ENCODE results near the gene NXPE3. TPM values are rescaled to one million over a fixed set of nuclear protein-coding genes. Genes with fewer than 3 reads are reported as not detected.

The NXPE3 gene
- total RNA-seq, 1 donor from 2014 or later = 17.1 TPM

DNA sequence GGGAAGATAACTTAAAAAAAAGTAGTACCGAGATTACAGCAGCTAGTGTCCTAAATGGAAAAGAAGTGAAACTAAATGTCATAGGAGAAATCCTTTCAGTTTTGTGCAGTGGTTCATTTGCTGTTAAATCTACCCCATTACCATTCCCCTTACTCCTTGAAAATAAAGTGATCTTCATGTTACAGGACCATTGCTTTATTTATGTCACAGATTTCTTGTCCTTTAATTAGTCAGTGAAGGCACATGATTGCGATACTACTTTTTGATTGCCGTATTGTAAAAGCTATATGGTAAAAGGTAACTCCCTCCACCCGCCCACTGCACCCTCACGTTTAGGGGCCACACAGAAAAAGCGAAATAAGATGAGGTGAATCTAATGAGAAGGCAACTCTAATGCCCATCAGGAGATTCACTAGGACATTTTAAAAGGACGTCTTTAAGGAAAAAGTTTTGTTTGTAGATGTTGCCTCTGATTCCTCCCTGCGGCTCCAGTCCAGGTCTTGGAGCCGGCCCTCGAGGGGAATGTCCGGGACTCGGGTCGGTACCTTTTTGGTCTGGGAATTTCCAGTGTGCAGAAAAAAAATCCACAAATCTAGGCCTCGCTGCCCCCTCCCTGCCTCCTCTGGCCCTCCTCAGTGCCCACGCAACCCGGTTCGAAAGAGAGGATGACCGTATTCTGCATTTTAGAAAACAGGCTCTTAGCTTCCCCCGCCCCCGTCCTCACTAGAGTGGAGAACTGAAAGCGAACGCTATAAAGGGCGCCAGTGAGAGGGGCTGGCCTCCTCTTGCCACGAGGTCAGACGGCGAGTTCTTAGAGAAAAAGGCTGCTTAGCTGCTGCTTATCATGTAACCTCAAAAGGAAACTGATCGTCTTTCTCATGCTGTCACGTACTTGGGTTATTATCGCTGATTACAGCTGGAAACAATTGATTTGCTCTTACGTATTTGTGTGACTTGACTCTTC is 48.5 kb downstream of the NXPE3 start:
- FAIRE-seq (no peak), DNase-seq (ENCODE audit: low spot score in 2 of 2) (no peak)

GRCh38 chr3:101828276-101828675 is 49.3 kb downstream of the NXPE3 start:
- FAIRE-seq = no peak

GRCh38 chr3:101828691-101829436 is 49.9 kb downstream of the NXPE3 start:
- no peak for FAIRE-seq
- DNase-seq (ENCODE audit: low spot score in 2 of 2) = no peak

More at GRCh38 chr3:101828276-101828675, 49.3 kb downstream of the NXPE3 start:
- DNase-seq (ENCODE audit: low spot score in 2 of 2) = no peak

GRCh38 chr3:101829437-101829830 is 50.4 kb downstream of the NXPE3 start:
- DNase-seq (ENCODE audit: low spot score in 2 of 2) (no peak), FAIRE-seq (no peak)

- FAIRE-seq = no peak
Observed at GRCh38 chr3:101829874-101830273, 50.9 kb downstream of the NXPE3 start.

DNA sequence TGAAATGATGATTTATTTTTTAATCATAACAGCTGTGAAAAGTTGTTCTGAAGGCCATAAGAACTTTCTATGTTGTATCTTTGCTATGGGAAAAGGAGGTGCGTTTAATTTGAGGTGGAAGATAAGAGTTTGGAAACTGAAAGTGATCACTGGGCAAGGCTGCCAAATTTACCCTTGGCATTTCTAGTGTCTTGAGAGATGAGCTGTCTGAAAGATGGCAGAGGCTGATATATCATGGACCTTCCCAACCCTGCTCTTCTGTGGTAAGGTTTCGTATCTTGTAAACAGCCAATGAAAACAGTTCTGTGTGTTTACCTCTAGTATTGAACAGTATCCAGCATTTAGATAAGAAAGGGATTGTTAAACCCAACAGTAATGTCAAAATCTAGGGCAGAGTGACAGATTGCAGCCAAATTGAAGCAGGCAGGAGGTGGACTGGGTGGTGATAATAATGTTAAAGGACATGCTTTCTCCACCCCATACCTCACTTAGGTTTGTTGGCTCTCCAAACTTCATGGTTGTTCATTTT is 54.5 kb downstream of the NXPE3 start:
- DNase-seq (ENCODE audit: low spot score in 2 of 2) (no peak), FAIRE-seq (no peak)

More at GRCh38 chr3:101829874-101830273, 50.9 kb downstream of the NXPE3 start:
- no peak for DNase-seq (ENCODE audit: low spot score in 2 of 2)

GRCh38 chr3:101835676-101836075 is 56.7 kb downstream of the NXPE3 start:
- FAIRE-seq = no peak
- no peak for DNase-seq (ENCODE audit: low spot score in 2 of 2)

DNA sequence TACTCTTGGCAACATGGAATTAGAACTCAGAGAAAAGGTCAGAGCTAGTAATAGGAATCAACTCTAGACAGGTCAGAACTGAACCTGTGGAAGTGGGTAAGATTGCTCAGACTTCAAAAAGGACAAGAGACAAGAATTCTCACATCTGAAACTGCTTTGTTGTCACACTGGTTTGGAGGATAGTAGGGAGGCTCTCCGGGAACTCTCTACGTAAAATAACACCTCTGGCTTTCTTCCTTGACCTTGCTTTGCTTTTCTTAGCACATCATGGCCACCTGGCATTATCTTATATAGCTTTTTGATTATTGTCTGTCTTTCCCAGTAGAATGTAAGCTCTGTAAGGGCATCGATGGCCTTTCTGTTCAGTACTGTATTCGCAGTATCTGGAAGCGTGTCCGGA is 57.1 kb downstream of the NXPE3 start:
- no peak for FAIRE-seq

DNA sequence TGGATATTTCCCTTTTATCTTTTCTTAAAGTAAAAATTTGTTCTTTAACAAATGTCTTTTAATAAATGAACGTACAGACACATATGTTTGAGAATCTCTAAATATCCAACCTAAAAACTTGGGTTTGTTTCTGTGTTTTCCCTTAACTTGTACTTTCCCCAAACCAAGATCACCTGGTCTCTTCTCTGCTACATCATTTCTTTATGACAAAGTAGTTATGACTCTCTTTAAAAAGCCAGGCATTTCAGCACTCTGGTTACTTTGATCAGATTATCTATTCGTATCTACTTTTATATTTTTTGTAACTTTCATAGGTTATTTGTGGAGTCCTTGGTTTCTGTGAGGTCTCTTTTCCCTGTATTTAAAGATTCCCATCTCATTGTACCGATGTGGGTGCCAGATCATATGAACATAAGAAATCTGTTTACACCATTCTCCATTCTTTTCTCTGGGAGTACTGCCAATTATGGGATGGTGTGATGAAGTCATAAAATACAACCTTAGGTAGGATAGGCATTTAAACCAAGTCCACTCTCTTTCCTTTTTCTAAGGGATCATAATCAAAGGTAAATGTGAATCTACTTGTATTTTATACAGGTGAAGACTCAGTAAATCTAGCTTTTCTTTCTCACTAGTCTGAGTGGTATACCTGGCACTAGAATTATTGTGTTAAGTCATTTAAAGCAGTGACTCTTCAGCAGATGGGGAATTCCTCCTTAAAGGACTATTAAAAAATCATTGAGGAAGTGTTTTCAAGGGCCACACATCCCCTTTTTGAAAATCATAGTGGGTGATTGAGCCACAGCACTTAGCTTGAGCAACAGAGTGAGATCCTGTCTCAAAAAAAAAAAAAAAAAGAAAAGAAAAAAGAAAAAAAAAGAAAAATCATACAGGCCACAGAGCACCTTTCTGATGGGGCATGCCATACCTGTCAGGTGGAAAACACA is 57.9 kb downstream of the NXPE3 start:
- no peak for DNase-seq (ENCODE audit: low spot score in 2 of 2)

More for the DNA sequence above, 57.1 kb downstream of the NXPE3 start:
- no peak for DNase-seq (ENCODE audit: low spot score in 2 of 2)

DNA sequence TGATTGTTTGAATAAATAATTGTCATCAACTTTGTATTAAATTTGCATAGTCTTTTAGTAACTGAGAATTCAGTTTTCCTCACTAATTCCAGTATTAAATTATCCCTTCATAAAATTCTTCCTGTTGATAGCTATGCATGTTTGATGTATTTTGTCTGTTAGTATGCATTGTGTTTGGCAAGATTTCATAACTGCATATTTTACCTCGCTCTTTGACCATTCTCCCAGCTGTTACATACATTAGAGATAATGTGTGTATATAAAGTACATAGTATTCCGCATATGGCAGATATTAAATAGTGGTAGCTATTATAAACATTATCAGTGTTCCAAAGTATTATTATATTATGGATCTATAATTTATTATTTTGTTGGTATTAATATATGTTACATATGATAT is 59.7 kb downstream of the NXPE3 start:
- no peak for FAIRE-seq
- DNase-seq (ENCODE audit: low spot score in 2 of 2) = no peak

More for the DNA sequence above, 57.9 kb downstream of the NXPE3 start:
- FAIRE-seq = no peak

DNA sequence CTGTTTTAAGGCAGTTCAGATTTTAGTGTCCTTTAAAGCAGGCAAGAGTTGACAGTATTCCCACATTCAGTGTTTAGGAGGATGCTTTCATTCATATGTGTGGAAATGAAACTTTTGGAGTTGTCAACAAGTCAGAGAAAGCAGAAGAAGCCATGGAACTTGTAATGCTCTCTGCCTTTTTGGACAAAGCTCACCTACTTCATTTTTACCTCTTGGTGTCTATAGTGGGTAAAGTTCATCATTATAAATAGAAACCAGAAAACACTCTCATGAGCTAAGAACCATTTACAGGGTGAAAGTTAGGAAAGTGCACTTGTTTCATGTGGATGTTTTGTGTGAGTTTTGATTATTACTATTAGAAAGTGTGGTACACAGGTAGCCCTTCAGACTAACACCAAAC is 61.1 kb downstream of the NXPE3 start:
- DNase-seq (ENCODE audit: low spot score in 2 of 2) (no peak), FAIRE-seq (no peak)

DNA sequence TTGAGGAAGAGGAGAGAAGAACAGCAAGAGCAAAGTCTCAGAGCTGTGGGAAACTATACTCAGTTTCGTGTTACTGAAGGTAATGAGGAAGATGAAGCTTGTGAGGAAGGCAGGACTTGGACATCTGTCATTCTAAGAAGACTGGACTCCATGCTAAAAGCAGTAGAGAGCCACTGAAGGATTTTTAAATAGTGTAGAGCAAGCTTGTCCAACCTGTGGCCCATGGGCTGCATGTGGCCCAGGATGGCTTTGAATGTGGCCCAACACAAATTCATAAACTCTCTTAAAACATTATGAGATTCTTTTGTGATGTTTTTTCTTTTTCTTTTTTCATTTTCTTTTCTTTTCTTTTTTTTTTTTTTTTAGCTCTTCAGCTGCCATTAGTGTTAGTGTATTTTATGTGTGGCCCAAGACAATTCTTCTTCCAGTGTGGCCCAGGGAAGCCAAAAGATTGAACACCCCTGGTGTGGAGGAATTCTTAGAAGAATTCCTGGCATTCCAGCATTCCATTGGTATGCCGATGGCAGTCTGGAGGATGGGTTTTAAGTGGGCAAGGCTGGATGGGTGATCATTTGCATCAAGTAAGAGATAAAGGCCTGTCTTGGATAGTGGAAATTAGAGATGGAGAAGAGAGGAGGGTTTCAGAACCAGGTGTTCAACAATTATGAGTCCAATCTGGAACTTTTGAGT is 63.4 kb downstream of the NXPE3 start:
- DNase-seq (ENCODE audit: low spot score in 2 of 2) (no peak), FAIRE-seq (no peak)

GRCh38 chr3:101842935-101843330 is 63.9 kb downstream of the NXPE3 start:
- DNase-seq (ENCODE audit: low spot score in 2 of 2) = no peak
- FAIRE-seq = no peak

DNA sequence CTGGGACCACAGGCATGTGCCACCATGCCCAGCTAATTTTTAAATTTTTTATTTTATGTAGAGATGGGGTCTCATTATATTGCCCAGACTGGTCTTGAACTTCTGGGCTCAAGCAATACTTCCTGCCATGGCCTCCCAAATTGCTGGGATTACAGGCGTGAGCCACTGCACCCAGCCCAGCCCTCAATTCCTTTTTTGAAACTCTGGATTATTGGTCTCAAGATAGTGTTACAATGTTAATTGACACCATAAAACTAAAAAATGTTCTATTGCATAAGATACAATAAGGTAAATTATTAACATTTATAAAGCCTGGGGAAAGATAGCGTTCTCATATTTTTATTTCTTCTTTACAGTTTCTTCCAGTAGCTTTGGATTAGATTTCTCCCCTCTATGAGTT is 66.4 kb downstream of the NXPE3 start:
- DNase-seq (ENCODE audit: low spot score in 2 of 2) (no peak), FAIRE-seq (no peak)

GRCh38 chr3:101846709-101847108 is 67.7 kb downstream of the NXPE3 start:
- FAIRE-seq (no peak), DNase-seq (ENCODE audit: low spot score in 2 of 2) (no peak)

DNA sequence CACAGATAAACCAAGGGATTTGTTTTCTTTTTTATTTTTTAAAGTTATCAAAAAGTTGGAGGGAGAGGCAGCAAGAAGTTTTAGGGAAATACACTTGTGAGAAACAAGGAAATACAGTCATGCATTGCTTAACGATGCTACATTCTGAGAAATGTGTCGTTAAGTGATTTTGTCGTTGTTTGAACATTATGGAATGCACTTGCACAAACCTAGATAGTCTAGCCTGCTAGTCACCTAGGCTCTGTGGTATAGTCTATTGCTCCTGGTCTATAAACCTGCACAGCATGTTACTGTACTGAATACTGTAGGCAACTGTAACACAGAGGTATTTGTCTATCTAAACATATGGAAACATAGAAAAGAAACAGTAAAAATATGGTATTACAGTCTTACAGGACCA is 68.3 kb downstream of the NXPE3 start:
- DNase-seq (ENCODE audit: low spot score in 2 of 2) = no peak
- no peak for FAIRE-seq

GRCh38 chr3:101848326-101848725 is 69.3 kb downstream of the NXPE3 start:
- no peak for FAIRE-seq
- no peak for DNase-seq (ENCODE audit: low spot score in 2 of 2)

GRCh38 chr3:101848754-101849713 is 70.0 kb downstream of the NXPE3 start, which contains the start of gene NFKBIZ:
Gene NFKBIZ (plus strand): TSS chr3:101849514. CDS start chr3:101849629, 115 bp downstream.
- peak; percentile 94 for DNase-seq (ENCODE audit: low spot score in 2 of 2)
- FAIRE-seq = no peak
